NCI-H526 (cell line): ENCODE data around the gene GNA15.

Source experiments
- DNase-seq, 2 experiments: peaks; one replicate each; lab custom pipeline; 2025; lab: John Stamatoyannopoulos, UW

GNA15 gene

DNA sequence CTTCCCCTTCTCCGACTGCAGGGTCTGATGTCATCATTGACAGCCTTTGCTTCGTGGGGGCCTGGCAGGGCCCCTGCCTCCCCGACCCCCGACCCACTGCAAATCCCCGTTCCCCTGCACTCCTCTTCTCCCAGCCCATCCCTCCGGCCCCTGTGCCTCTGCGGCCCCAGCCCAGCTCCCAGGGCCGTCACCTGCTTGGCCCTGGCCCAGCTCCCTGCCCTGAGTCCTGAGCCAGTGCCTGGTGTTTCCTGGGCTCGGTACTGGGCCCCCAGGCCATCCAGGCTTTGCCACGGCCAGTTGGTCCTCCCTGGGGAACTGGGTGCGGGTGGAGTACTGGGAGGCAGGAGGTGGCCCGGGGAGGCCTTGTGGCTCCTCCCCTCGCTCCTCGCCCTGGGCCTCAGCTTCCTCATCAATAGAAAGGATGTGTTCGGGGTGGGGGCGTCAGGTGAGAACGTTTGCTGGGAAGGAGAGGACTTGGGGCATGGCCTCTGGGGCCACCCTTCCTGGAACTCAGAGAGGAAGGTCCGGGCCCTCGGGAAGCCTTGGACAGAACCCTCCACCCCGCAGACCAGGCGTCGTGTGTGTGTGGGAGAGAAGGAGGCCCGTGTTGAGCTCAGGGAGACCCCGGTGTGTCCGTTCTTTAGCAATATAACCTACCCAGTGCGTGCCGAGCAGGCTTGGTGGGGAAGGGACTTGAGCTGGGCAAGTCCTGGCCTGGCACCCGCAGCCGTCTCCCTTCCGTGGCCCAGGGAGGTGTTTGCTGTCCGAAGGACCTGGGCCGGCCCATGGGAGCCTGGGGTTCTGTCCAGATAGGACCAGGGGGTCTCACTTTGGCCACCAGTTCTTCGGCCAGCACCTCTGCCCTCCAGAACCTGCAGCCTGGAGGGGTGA, 72.7 kb downstream of the GNA15 start:
- DNase-seq = no peak

DNA sequence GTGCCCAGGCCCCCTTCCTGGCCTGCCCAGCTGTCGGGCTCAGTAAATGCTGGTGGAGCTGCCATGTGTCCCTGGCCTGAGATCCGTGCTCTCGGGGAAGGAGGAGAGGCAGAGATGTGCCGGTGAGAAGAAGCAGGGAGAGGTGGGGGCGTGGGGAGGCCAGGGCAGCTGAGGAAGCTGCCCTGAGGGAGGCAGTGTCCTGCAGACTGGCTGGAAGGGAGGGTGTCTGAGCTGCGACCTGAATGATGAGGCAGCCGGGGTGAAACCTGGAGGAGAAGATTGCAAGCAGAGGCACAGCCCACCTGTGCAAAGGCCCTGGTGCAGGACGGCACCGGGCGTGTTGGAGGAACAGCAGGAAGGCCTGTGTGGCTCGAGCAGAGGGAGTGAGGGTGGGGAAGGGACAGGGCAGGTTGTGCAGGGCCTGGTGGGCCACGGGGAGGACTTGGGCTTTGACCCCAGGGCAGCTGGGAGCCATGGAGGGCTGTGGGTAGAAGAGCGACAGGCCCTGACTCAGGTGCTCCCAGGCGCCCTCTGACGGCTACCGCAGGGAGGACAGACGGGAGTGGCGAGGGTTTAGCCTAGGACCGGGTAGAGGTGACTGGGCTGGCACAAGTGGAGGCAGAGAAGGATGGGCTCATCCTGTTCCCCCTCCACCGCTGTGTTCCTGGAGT, 74.6 kb downstream of the GNA15 start:
- DNase-seq = peak in 1 of 2 experiments; percentile 15

DNA sequence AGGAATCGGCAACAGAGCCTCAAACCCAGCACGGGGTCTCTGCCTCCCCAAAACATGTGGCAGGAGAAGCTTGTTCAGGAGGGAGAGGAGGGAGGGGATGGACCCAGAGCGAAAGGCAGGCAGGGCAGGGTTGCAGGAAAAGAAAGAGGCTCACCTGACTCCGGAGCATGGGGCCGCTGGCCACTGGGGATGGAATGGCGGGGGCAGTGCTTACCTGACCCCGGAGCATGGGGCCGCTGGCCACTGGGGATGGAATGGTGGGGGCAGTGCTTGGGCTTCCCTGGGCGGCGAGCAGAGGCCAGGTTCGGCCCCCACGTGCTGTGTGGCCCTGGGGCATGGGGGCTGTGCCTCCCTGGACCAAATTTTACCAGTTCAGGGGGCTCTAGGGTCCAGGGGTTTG, 75.4 kb downstream of the GNA15 start:
- no peak for DNase-seq

DNA sequence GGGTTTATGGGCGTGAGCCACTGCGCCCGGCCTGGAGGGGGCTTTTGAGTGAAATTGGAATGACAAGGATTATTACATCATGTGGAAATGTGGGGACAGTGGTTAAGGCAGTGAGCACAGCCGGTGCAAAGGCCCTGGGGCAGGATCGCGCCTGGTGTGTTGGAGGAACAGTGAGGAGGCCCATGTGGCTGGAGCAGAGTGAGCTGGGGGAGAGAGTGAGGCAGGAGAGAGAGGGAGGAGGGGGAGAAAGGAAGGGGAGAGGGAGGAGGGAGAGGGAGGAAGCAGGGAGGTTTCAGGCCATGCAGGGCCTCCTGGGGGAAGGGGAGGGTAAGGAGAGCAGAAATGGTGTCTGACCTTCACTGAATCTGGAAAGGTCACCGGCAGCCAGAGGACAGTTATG, 77.3 kb downstream of the GNA15 start:
- DNase-seq = no peak
